Testis (tissue), 3 donors: ENCODE data around the gene ARHGEF4. TPM values are rescaled to one million over a fixed set of nuclear protein-coding genes. Genes with fewer than 3 reads are reported as not detected.
A peak's percentile ranks its signal among the peaks of the same experiment; 100 is the strongest.

ENCODE experiments used
- DNase-seq: peaks from one replicate; pipeline ENCODE4 v3.0.0-alpha.2; 2019
- H3K27ac ChIP-seq, 2 donors: fragments of 200-600 bp; sonication (generic); one replicate each; pipeline ENCODE4 v1.5.1; 2019
- H3K27me3 ChIP-seq: fragments of 200-600 bp; sonication (generic); one replicate; pipeline ENCODE4 v1.5.1; 2019
- H3K36me3 ChIP-seq: fragments of 200-600 bp; sonication (generic); one replicate; pipeline ENCODE4 v1.5.1; 2017; ENCODE audit warnings: low read depth; ENCODE audit errors: missing control alignments
- H3K4me1 ChIP-seq: fragments of 200-600 bp; sonication (generic); one replicate; pipeline ENCODE4 v1.5.1; 2019
- H3K4me3 ChIP-seq, 2 donors: fragments of 200-600 bp; sonication (generic); one replicate each; pipeline ENCODE4 v1.5.1; 2017 to 2019
- H3K9me3 ChIP-seq: fragments of 200-600 bp; sonication (generic); one replicate; pipeline ENCODE4 v1.5.1; 2017
- CTCF ChIP-seq, 3 experiments: fragments of 450-650 bp in 2 of 3; fragments of 200-600 bp in 1 of 3; sonication (generic) in 1 of 3; IDR thresholded peaks; one replicate each; pipeline ENCODE4 v1.5.1; 2016 to 2019; ENCODE audit warnings: antibody characterized with exemption in 3 of 3, mild to moderate bottlenecking in 2 of 3, moderate library complexity in 1 of 3
- POLR2A ChIP-seq: fragments of 450-650 bp; IDR thresholded peaks from one replicate; pipeline ENCODE4 v1.6.1; 2017; ENCODE audit warnings: antibody characterized with exemption, mild to moderate bottlenecking, moderate library complexity
- WGBS, 2 donors: methylation state at CpG; one replicate each; pipeline ENCODE4 v1.1.5; 2018; 5-methylcytosine and 5-hydroxymethylcytosine counted together
- intact Hi-C: fragments of 100-400 bp; cut with DNase I; formaldehyde crosslinking; loops from one replicate; pipeline ENCODE4 v1.15.1; 2023; ENCODE audit warnings: low total_unique reads
- polyA plus RNA-seq: library from polyadenylated mRNA; stranded (reverse); fragments of 350-450 nt; fragmentation: Illumina TruSeq; extraction: RNeasy Lipid Tissue Mini Kit (QIAGEN cat#74804); gene quantifications from one replicate; pipeline ENCODE4 v1.2.3, GENCODE V29; 2014; ENCODE audit warnings: low read depth, low replicate concordance; ENCODE audit not compliant: insufficient read depth
- total RNA-seq, 2 donors: library from RNA; depleted of rRNA; stranded (reverse); fragments of >200 nt; gene quantifications; one replicate each; pipeline ENCODE4 v1.2.3, GENCODE V29; 2016

The ARHGEF4 gene
- total and polyA plus RNA-seq, 3 donors from 2014 or later: 18.0 to 37.4 (median 36.3) TPM

DNA sequence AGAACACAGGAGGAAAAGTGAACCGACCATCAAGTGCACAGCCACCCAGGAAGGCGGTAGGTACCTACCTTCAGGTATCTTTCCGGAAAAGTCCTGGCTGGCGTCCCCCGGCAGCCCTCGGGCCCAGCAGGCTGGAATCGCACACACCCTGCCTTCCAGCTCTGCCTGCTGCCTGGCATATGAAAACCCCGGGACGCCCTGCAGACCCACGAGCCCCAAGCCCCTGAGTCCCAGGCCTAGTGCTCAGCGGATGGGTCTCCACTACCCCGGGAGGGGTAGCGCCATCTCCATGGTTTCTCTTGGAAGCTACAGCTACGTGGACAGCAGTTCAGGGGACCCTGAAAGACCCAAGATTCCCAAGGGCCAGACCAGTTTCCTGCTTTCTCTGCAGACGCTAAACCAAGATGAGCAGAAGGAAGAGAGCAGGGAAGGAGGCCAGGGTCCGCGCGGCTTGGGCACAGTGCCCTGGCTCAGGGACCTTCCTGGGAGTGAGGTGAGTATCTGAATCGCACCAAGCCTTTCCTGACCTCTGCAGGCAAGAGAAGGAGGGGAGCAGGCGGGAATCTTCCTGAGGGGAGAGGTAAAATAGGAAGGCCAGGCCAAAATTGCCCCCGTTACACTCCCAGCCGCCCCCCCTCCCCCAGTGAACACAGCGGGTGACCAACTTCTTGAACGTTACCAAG, 80.4 kb downstream of the ARHGEF4 start:
- WGBS, 2 donors: 63 to 71% methylated on average over 13 to 24 of the region's 24 CpGs
- H3K9me3 ChIP-seq: no peaks in the 10 kb centered on the region
- no peak overlapping the region for H3K27ac ChIP-seq
- peak overlapping the region in 1 of 2 donors; percentile 44 for H3K4me3 ChIP-seq
- no peak for TF ChIP-seq CTCF (IDR thresholded peaks at IDR 0.05)
- TF ChIP-seq POLR2A: no peak
- H3K4me1 ChIP-seq: no peaks in the 10 kb centered on the region
- intact Hi-C loops: no loop called here
- H3K27me3 ChIP-seq: no peaks in the 10 kb centered on the region
- H3K36me3 ChIP-seq: no peaks in the 10 kb centered on the region
- no peak for DNase-seq

DNA sequence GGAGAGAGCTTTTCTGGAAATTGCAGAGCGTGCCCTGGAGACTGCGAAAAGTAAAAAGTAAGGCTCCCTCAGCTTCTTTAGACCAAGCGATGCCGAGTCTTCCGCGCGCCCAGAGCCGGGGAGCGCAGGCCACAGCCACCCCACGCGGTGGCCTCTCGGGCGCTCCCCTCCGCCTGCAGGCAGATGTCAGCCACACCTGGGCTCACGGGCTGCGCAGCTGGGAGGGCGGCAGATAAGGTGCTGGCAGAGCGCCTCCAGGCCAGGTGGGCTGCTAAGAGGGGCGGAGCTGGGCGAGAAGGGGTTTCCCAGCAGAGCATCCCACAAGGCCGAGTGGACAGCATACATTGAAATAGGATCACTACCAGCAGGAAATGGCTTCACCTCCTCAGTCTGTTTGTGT, 81.7 kb downstream of the ARHGEF4 start:
- no peaks in the 10 kb centered on the region for H3K36me3 ChIP-seq
- intact Hi-C loops: no loop called here
- no peak overlapping the region for H3K27ac ChIP-seq
- H3K4me3 ChIP-seq: no peak overlapping the region
- no peak for DNase-seq
- H3K27me3 ChIP-seq: no peaks in the 10 kb centered on the region
- WGBS, 2 donors: 48 to 52% methylated on average over 10 to 21 of the region's 21 CpGs
- H3K9me3 ChIP-seq: no peaks in the 10 kb centered on the region
- no peak for TF ChIP-seq POLR2A
- no peaks in the 10 kb centered on the region for H3K4me1 ChIP-seq

DNA sequence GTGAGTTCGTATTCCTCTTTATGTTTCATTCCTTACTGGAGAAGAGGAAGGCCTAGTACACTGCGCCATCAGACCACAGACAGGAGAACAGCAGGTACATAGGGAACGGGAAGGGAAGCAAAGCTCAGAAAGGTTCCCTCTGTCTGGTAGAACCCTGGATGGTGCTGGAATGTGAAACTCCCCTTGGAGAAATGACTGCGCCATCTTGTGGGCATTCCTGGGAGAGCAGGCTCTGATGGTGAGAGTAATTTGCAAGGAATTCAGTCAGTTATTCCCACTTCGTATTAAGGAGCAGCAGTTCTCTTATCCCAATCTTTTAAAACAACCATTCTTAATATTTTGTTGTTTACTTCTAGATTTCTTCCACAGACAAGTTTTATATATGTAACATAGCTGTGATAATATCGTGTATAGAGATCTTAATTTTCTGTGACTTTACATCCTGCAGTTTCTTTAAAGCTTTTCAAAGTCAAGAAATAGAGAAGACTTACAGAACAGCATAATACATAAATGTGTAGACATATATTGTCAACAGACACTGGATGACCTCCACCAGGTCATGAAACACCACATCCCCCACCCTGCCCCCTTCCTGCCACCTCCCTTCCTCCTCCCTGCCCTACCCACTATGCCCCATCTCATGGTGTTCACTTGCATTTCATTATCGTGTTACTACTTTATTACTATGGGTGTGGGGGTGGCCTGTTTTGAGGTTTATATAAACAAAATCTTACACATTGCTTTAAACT, 83.9 kb downstream of the ARHGEF4 start:
- peak; percentile 86 for DNase-seq
- Histone ChIP-seq H3K4me1 (no peaks in the 10 kb centered on the region), H3K9me3 (no peaks in the 10 kb centered on the region), H3K27me3 (no peaks in the 10 kb centered on the region), H3K27ac (no peak overlapping the region), H3K4me3 (no peak overlapping the region), H3K36me3 (no peaks in the 10 kb centered on the region)
- TF ChIP-seq CTCF (IDR thresholded peaks at IDR 0.05) (peak; percentile 56 to 81 (median 66)), POLR2A (no peak)
- intact Hi-C loops: no loop called here
- 35 to 42% methylated on average over 7 of the region's 7 CpGs for WGBS, 2 donors

- Histone ChIP-seq H3K9me3 (no peaks in the 10 kb centered on the region), H3K27ac (no peak overlapping the region), H3K4me3 (no peak overlapping the region), H3K4me1 (no peaks in the 10 kb centered on the region), H3K36me3 (no peaks in the 10 kb centered on the region), H3K27me3 (no peaks in the 10 kb centered on the region)
- TF ChIP-seq POLR2A: no peak
- no peak for TF ChIP-seq CTCF (IDR thresholded peaks at IDR 0.05)
- no peak for DNase-seq
- WGBS, 2 donors: 83 to 87% methylated on average over 8 of the region's 8 CpGs
- intact Hi-C loops: no loop called here
These were observed 84.4 kb downstream of the ARHGEF4 start for GRCh38 chr2:130921164-130921476.

- Histone ChIP-seq H3K9me3 (no peaks in the 10 kb centered on the region), H3K36me3 (no peaks in the 10 kb centered on the region), H3K4me3 (no peak overlapping the region), H3K27me3 (no peaks in the 10 kb centered on the region), H3K4me1 (no peaks in the 10 kb centered on the region), H3K27ac (no peak overlapping the region)
- no peak for DNase-seq
- 85 to 86% methylated on average over 2 of the region's 2 CpGs for WGBS, 2 donors
- TF ChIP-seq POLR2A (no peak), CTCF (IDR thresholded peaks at IDR 0.05) (no peak)
- intact Hi-C loops: no loop called here
These were observed 85.7 kb downstream of the ARHGEF4 start for GRCh38 chr2:130922417-130922816.
